ENCODE results near the gene NLRP3. TPM values are rescaled to one million over a fixed set of nuclear protein-coding genes. Genes with fewer than 3 reads are reported as not detected.

NLRP3 gene
- total and polyA plus RNA-seq, 10 of the 15 experiments (the other 5 are each of a cell fraction or from before 2014, with no cell fraction given): 1.8 to 10.4 (median 5.0) TPM

DNA sequence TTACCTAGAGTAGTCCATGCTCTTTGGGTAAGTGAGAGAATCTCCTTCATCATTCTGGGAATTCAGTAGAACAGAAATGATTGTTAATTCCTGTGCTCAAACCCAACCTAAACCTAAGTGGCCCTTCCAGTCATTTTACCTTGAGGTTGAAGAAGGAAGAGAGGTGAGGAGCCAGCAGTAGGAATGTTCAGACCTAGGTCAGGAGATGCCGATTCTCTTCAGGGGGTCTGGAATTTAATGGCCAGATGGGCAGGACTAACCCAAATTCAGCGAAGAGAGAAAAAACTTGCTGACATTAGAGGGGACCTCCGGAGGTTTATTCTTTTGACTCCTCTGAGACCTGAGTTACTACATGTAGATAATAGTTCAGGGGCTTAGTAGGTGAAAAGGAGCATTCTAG, 58.4 kb downstream of the NLRP3 start (continued):
- TF ChIP-seq ZNF24 (IDR thresholded peaks at IDR 0.05): no peak
- TF ChIP-seq, protein P1, sequence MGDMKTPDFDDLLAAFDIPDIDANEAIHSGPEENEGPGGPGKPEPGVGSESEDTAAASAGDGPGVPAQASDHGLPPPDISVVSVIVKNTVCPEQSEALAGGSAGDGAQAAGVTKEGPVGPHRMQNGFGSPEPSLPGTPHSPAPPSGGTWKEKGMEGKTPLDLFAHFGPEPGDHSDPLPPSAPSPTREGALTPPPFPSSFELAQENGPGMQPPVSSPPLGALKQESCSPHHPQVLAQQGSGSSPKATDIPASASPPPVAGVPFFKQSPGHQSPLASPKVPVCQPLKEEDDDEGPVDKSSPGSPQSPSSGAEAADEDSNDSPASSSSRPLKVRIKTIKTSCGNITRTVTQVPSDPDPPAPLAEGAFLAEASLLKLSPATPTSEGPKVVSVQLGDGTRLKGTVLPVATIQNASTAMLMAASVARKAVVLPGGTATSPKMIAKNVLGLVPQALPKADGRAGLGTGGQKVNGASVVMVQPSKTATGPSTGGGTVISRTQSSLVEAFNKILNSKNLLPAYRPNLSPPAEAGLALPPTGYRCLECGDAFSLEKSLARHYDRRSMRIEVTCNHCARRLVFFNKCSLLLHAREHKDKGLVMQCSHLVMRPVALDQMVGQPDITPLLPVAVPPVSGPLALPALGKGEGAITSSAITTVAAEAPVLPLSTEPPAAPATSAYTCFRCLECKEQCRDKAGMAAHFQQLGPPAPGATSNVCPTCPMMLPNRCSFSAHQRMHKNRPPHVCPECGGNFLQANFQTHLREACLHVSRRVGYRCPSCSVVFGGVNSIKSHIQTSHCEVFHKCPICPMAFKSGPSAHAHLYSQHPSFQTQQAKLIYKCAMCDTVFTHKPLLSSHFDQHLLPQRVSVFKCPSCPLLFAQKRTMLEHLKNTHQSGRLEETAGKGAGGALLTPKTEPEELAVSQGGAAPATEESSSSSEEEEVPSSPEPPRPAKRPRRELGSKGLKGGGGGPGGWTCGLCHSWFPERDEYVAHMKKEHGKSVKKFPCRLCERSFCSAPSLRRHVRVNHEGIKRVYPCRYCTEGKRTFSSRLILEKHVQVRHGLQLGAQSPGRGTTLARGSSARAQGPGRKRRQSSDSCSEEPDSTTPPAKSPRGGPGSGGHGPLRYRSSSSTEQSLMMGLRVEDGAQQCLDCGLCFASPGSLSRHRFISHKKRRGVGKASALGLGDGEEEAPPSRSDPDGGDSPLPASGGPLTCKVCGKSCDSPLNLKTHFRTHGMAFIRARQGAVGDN (IDR thresholded peaks at IDR 0.05): no peak
- TF ChIP-seq, protein P2, sequence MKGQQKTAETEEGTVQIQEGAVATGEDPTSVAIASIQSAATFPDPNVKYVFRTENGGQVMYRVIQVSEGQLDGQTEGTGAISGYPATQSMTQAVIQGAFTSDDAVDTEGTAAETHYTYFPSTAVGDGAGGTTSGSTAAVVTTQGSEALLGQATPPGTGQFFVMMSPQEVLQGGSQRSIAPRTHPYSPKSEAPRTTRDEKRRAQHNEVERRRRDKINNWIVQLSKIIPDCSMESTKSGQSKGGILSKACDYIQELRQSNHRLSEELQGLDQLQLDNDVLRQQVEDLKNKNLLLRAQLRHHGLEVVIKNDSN (IDR thresholded peaks at IDR 0.05; ENCODE audit: borderline replicate concordance, extremely low read length, insufficient read depth, low read depth, low read length): no peak

DNA sequence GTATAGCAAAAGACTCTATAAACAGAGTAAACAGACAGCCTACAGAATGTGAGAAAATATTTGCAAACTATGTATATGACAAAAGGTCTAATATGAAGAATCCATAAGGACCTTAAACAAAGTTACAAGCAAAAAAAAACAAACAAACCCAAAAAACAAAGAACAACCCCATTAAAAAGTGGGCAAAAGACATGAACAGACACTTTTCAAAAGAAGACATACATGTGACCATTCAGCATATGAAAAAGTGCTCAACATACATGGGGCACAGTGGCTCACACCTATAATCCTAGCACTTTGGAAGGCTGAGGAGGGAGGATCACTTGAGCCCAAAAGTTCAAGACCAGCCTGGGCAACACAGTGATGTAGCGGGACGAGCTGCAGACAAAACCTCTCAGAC, 59.8 kb downstream of the NLRP3 start:
- FAIRE-seq (no peak), DNase-seq (ENCODE audit: low read depth, low spot score) (no peak), ATAC-seq (no peak; the same call in 2 of the 3 replicates)
- H3K9me3 ChIP-seq (replicated peaks; ENCODE audit: control insufficient read depth, insufficient read depth, low read length): no peaks in the 10 kb centered on the region; the same call in 2 of the 3 replicates
- no peak overlapping the region for H3K9ac ChIP-seq (ENCODE audit: control insufficient read depth, insufficient read depth, low read length)
- CTCF ChIA-PET: interaction anchor here (1.6 to 5.9 kb wide), 2 partner anchors 10 to 87 kb away, joined by 13 to 49 read pairs; no protein-coding TSS in a partner anchor
- no TSS peak for BruUV-seq (replicated peaks)
- WGBS (ENCODE audit: insufficient coverage, insufficient replicate concordance, low lambda C conversion rate, missing lambda C conversion rate): 94% methylated on average over 2 of the region's 2 CpGs
- RAD21 ChIA-PET (ENCODE audit: unreplicated experiment): no interaction called here
- H3K36me3 ChIP-seq (ENCODE audit: control insufficient read depth in 2 of 2, insufficient read depth in 2 of 2, low read length in 1 of 2): no peaks in the 10 kb centered on the region
- H3K4me2 ChIP-seq (ENCODE audit: control insufficient read depth, insufficient read depth): 0 out of 2 replicates have a peak overlapping the region, but pooled peaks have one; percentile 30
- in situ Hi-C loops (cut with MboI) (loop anchor here (5.0 kb wide), 1 partner anchor 88 kb away; no protein-coding TSS in a partner anchor), intact Hi-C loops (cut with micrococcal nuclease; ENCODE audit: unreplicated experiment) (loop anchor here (5.0 kb wide), 1 partner anchor 33 kb away; no protein-coding TSS in a partner anchor)
- peaks cover 10% of the 10 kb centered on the region for H3K4me1 ChIP-seq (ENCODE audit: control insufficient read depth, insufficient read depth, low read length)
- no peak overlapping the region for H2AFZ ChIP-seq (ENCODE audit: control insufficient read depth, low read depth, low read length)
- no peaks in the 10 kb centered on the region for H3K27me3 ChIP-seq (replicated peaks in 1 of 2; ENCODE audit: control insufficient read depth in 2 of 2, insufficient read depth in 2 of 2, low read length in 1 of 2)
- H3K27ac ChIP-seq (ENCODE audit: control insufficient read depth, insufficient read depth): peak overlapping the region; percentile 24; the same call in 1 of the 2 replicates
- H3K4me3 ChIP-seq: no peak overlapping the region
- no peaks in the 10 kb centered on the region for H3K79me2 ChIP-seq (ENCODE audit: control insufficient read depth, insufficient read depth, low read length)
- H4K20me1 ChIP-seq (ENCODE audit: control insufficient read depth, insufficient read depth): no peaks in the 10 kb centered on the region
- SMC1A ChIA-PET (ENCODE audit: uncharacterized antibody, unreplicated experiment): interaction anchor here (0.8 to 2.7 kb wide), 10 partner anchors 8 to 85 kb away, joined by 3 to 13 read pairs (median 4); no protein-coding TSS in a partner anchor
- POLR2A ChIA-PET: interaction anchor here (1.2 kb wide), 1 partner anchor 11 kb away, joined by 4 read pairs; no protein-coding TSS in a partner anchor
- TF ChIP-seq MTA2 (IDR thresholded peaks at IDR 0.05; ENCODE audit: low read depth): no peak
- no peak for TF ChIP-seq RBBP5 (conservative IDR thresholded peaks at IDR 0.05)
- no peak for TF ChIP-seq POLR2A (IDR thresholded peaks at IDR 0.05; ENCODE audit: low read depth, low read length)
- TF ChIP-seq, protein P3, sequence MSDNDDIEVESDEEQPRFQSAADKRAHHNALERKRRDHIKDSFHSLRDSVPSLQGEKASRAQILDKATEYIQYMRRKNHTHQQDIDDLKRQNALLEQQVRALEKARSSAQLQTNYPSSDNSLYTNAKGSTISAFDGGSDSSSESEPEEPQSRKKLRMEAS (IDR thresholded peaks at IDR 0.05; ENCODE audit: low read depth, low read length): no peak
- no peak for TF ChIP-seq ZZZ3 (IDR thresholded peaks at IDR 0.05; ENCODE audit: control insufficient read depth, insufficient read length, low read depth)
- TF ChIP-seq JUNB (IDR thresholded peaks at IDR 0.05): no peak
- no peak for TF ChIP-seq RCOR1 (conservative IDR thresholded peaks at IDR 0.05; ENCODE audit: low read depth, low read length)
- no peak for TF ChIP-seq NRF1 (conservative IDR thresholded peaks at IDR 0.05; ENCODE audit: low read depth, low read length)
- TF ChIP-seq, protein P4, sequence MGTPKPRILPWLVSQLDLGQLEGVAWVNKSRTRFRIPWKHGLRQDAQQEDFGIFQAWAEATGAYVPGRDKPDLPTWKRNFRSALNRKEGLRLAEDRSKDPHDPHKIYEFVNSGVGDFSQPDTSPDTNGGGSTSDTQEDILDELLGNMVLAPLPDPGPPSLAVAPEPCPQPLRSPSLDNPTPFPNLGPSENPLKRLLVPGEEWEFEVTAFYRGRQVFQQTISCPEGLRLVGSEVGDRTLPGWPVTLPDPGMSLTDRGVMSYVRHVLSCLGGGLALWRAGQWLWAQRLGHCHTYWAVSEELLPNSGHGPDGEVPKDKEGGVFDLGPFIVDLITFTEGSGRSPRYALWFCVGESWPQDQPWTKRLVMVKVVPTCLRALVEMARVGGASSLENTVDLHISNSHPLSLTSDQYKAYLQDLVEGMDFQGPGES (IDR thresholded peaks at IDR 0.05): no peak
- TF ChIP-seq WRNIP1 (IDR thresholded peaks at IDR 0.05; ENCODE audit: borderline replicate concordance, low read depth, low read length): no peak
- TF ChIP-seq TBL1XR1 (IDR thresholded peaks at IDR 0.05; ENCODE audit: low read depth, low read length): no peak
